OCI-LY3 (cell line): ENCODE measurements around the gene TIMP3.

ENCODE experiments used
- CTCF ChIP-seq: fragments of 200-600, 300-600 bp; sonication (generic); IDR thresholded peaks from 2 replicates; pipeline ENCODE4 v1.5.1; 2014; ENCODE audit warnings: antibody characterized with exemption, low read length, low read depth
- EZH2phosphoT487 ChIP-seq: fragments of 200-600 bp; shearing (Covaris generic); IDR thresholded peaks from 2 replicates; pipeline ENCODE4 v1.6.1; 2018; ENCODE audit warnings: antibody characterized with exemption, mixed run types, low read depth

DNA sequence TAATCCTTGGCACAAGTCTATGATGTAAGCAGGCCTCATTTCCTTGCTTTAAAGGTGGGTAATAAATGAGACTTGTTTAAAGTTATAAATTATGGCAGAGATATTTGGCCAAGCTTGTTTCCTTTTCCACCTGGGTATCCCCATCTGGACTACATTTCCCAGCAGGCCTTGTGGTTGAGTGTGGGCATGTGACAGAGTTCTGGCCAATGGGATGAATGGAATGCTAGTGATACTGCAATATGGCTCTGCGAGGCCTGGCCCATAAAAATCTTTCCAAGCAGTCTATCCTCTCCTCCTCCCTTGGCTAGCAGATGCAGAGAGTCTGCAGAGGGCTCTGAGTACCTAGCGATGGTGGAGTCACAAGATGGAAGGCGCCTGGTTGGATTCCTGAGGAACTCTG, 102.5 kb downstream of the TIMP3 start:
- TF ChIP-seq CTCF (no peak), EZH2phosphoT487 (no peak)
